ENCODE results near the gene UGCG. TPM values are rescaled to one million over a fixed set of nuclear protein-coding genes. Genes with fewer than 3 reads are reported as not detected.
"Not testable (repeated sequence)": the region's sequence is repeated elsewhere in the genome, so short reads cannot be mapped to it uniquely, and the experiment has no call there.

UGCG gene
- total RNA-seq, 1 donor from 2014 or later, result 172 TPM

DNA sequence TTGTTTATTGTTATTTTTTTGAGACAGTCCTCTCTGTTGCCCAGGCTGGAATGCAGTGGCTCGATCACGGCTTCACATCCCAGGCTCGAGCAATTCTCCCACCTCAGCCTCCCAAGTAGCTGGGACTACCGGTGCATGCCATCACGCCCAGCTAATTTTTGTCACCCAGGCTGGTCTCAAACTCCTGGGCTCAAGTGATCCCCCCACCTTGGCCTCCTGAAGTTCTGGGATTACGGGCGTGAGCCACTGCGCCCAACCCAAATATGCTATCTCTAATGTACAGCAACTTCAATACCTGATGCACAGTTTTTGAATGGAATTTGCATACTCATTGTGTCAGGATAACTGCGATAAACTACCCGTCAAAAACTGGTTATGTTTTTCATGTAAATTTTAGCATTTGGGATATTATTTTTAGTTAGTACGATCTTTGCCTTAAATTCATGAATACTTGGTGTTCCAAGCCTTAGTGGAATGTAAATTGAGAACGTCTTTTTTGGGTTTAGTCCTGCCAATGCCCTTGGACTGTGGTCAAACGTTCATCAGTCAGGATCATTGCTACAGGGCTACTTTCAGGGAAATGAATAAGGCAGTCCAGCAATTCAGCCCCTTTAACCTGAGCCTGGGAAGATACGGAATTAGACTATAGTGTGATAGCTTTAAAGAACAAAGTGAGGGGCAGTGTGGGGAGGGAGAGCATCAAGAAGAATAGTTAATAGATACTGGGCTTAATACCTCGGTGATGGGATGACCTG is 4.4 kb downstream of the UGCG start:
- DNase-seq (ENCODE audit: low read depth), result no peak
- no peaks in the 10 kb centered on the region for H3K36me3 ChIP-seq (ENCODE audit: control insufficient read depth, insufficient read depth, low read length)
- H3K4me3 ChIP-seq (ENCODE audit: low read depth, low read length), result peak overlapping the region; percentile 98
- H3K27me3 ChIP-seq (ENCODE audit: control insufficient read depth, insufficient read depth, low read length), result no peaks in the 10 kb centered on the region
- no peak for TF ChIP-seq CTCF (IDR thresholded peaks at IDR 0.05; ENCODE audit: insufficient read depth, low read length, poor library complexity, severe bottlenecking)

DNA sequence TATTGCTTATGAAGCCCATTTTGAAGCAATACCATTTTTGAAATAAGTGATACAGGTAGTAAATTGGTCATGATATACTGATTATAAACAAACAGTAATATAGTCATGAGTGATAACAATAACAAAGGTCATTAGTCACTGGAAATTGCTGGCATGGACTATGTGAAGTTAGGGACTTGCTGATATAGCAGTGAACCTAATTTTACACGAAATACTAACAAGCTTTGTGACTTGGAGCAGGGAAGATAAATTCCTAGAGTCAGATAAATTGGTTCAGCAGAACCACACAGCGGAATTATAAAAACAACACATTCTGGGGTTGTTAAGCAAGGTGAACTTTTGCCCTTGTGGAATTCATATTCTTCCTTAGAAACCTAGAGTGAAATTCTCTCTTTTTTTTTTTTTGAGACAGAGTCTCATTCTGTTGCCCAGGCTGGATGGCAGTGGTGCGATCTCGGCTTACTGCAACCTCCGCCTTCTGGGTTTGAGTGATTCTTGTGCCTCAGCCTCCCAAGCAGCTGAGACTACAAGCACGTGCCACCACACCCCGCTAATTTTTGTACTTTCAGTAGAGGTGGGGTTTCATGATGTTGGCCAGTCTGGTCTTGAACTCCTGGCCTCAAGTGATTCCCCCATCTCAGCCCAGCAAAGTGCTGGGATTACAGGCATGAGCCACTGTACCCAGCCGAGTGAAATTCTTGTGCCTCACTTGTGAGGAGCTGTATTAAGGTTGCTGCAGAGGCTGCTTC is 6.0 kb downstream of the UGCG start:
- no peak for DNase-seq (ENCODE audit: low read depth)
- H3K36me3 ChIP-seq (ENCODE audit: control insufficient read depth, insufficient read depth, low read length), result no peaks in the 10 kb centered on the region
- peak overlapping the region; percentile 98 for H3K4me3 ChIP-seq (ENCODE audit: low read depth, low read length)
- TF ChIP-seq CTCF (IDR thresholded peaks at IDR 0.05; ENCODE audit: insufficient read depth, low read length, poor library complexity, severe bottlenecking), result no peak
- no peaks in the 10 kb centered on the region for H3K27me3 ChIP-seq (ENCODE audit: control insufficient read depth, insufficient read depth, low read length)

GRCh38 chr9:111903535-111903934 is 6.9 kb downstream of the UGCG start:
- not testable (repeated sequence) for DNase-seq (ENCODE audit: low read depth); H3K27me3 ChIP-seq (ENCODE audit: control insufficient read depth, insufficient read depth, low read length); H3K36me3 ChIP-seq (ENCODE audit: control insufficient read depth, insufficient read depth, low read length)
- H3K4me3 ChIP-seq (ENCODE audit: low read depth, low read length), result peak overlapping the region; percentile 0

DNA sequence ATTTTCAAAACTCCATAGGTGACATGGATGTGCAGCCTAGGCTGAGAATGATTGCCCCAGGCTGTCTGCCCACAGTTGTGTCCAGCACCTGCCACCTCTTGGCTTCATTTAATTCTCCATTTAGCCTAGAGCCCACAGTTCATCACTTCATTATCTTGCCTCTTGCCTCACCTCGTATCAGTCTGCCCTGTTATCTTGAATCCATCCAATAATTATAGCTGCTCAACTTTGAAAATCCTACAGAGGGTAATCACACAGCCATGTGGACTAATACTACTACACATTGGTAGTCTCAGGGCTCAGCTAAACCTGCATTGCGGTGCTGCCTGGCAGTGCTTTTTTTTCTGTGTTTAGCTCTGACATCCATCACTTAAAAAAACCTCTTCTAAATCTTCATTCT is 7.4 kb downstream of the UGCG start:
- DNase-seq (ENCODE audit: low read depth), result no peak
- peak overlapping the region; percentile 0 for H3K4me3 ChIP-seq (ENCODE audit: low read depth, low read length)
- no peak for TF ChIP-seq CTCF (IDR thresholded peaks at IDR 0.05; ENCODE audit: insufficient read depth, low read length, poor library complexity, severe bottlenecking)
- no peaks in the 10 kb centered on the region for H3K27me3 ChIP-seq (ENCODE audit: control insufficient read depth, insufficient read depth, low read length)
- no peaks in the 10 kb centered on the region for H3K36me3 ChIP-seq (ENCODE audit: control insufficient read depth, insufficient read depth, low read length)

- TF ChIP-seq CTCF (IDR thresholded peaks at IDR 0.05; ENCODE audit: insufficient read depth, low read length, poor library complexity, severe bottlenecking), result no peak
- no peak for DNase-seq (ENCODE audit: low read depth)
- H3K27me3 ChIP-seq (ENCODE audit: control insufficient read depth, insufficient read depth, low read length), result no peaks in the 10 kb centered on the region
- H3K36me3 ChIP-seq (ENCODE audit: control insufficient read depth, insufficient read depth, low read length), result no peaks in the 10 kb centered on the region
- H3K4me3 ChIP-seq (ENCODE audit: low read depth, low read length), result peak overlapping the region; percentile 7
These were observed 8.3 kb downstream of the UGCG start for GRCh38 chr9:111904891-111905291.

DNA sequence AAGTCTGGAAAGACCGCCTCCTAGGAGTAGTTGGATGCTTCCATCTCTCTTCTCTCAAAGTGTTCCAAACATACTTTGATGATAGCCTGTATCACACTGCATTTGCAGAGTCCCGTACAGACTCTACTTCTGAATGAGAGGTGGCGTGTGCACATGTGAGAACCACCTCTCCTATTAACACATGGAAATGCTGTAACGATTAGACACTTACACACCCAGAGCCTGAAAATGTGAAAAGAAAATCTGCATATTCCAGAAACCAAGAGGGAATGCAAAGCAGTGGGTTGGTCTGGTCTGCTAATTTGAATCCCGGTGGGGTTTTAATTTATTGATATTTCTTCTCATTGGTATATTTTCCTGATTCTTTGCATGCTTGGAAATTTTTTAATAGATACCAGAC is 10.5 kb downstream of the UGCG start:
- no peak overlapping the region for H3K4me3 ChIP-seq (ENCODE audit: low read depth, low read length)
- no peaks in the 10 kb centered on the region for H3K36me3 ChIP-seq (ENCODE audit: control insufficient read depth, insufficient read depth, low read length)
- H3K27me3 ChIP-seq (ENCODE audit: control insufficient read depth, insufficient read depth, low read length), result no peaks in the 10 kb centered on the region
- DNase-seq (ENCODE audit: low read depth), result no peak
- TF ChIP-seq CTCF (IDR thresholded peaks at IDR 0.05; ENCODE audit: insufficient read depth, low read length, poor library complexity, severe bottlenecking), result no peak

Measured in kidney epithelial cell (primary cell).